Measurements from ENCODE around the gene RCE1. TPM values are rescaled to one million over a fixed set of nuclear protein-coding genes. Genes with fewer than 3 reads are reported as not detected.

Gene RCE1
- polyA plus RNA-seq, 1 experiment, result 20.1 TPM

DNA sequence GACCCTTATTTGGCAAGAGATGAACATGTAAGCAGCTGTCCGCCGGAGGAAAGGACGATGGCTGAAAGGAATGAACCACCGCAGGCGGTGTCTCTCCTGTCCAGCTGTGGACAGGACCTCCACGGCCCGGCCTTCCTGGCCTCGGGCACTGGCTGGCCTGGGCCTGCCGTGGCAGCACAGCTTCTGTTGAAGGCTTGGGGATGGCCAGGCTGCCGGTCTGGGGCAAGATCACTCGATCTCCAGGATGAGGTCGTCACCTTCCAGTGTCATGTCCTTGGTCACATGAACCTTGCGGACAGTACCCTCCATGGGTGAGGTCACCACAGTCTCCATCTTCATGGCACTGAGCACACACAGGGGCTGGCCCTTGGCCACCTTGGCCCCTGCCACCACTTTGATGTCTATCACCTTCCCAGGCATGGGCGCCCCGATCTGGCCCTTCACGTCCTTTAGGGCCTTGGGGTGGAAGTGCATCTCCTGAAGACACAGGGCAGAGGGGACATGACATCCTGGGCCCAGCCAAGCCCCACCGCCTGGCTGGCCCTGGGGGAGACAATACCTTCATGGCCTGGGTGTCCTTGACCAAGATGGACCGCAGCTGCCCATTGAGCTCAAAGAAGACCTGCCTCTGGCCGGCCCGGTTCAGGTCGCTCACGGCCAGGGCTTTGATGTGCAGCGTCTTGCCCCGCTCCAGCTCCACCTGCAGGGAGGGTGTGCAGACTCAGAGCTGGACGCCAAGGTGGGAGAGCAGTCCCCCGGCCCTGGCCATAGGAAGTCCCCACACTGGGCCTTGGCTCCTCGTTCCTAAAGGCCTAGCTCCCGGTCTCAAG lies 5.6 kb downstream of the RCE1 start:
- Histone ChIP-seq H3K27me3 (ENCODE audit: control insufficient read depth, insufficient read depth, low read length) (no peaks in the 10 kb centered on the region), H3K4me3 (ENCODE audit: low read depth, low read length) (no peak overlapping the region), H3K36me3 (ENCODE audit: control insufficient read depth, insufficient read depth, low read length) (peaks cover 27% of the 10 kb centered on the region)
- TF ChIP-seq, protein P1, sequence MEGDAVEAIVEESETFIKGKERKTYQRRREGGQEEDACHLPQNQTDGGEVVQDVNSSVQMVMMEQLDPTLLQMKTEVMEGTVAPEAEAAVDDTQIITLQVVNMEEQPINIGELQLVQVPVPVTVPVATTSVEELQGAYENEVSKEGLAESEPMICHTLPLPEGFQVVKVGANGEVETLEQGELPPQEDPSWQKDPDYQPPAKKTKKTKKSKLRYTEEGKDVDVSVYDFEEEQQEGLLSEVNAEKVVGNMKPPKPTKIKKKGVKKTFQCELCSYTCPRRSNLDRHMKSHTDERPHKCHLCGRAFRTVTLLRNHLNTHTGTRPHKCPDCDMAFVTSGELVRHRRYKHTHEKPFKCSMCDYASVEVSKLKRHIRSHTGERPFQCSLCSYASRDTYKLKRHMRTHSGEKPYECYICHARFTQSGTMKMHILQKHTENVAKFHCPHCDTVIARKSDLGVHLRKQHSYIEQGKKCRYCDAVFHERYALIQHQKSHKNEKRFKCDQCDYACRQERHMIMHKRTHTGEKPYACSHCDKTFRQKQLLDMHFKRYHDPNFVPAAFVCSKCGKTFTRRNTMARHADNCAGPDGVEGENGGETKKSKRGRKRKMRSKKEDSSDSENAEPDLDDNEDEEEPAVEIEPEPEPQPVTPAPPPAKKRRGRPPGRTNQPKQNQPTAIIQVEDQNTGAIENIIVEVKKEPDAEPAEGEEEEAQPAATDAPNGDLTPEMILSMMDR (IDR thresholded peaks at IDR 0.05; ENCODE audit: insufficient read depth, low read depth, low read length), result no peak
- ChIA-PET POLR2A (no interaction called here), CTCF (no interaction called here)
- no peak for DNase-seq (ENCODE audit: low read depth)

DNA sequence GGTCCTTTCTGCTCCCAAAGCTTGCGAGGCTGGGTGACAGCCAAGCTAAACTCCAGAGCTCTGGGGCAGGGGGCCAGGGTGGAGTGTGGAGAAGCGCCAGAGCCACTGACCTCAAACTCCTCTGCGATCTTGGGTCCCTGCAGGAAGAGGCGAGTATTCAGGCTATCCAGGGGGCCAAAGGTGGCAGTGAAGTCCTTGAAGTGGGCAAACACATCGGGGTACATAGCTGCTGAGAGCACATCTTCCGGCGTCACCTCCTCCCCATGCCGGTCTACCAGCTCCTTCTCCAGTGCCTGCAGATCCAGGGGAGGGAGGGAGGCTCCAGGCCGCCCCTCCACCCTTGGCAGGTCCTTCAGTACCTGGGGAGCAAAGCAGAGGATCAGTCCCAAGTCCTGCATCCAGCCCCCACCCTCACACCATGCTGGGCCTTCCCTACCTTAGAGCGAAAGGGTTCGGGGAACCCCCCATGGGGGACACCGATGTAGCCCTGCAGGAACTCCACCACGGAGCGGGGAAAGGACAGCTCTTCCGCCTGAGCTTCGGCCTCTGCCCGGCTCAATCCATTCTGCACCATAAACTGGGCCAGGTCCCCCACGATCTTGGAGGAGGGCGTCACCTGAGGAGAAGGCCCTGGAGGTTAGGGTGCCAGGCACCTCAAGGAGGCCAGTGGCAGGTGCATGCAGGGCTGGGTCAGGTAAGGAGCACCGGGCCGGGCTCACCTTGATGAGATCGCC lies 6.4 kb downstream of the RCE1 start:
- TF ChIP-seq, protein P1 (IDR thresholded peaks at IDR 0.05; ENCODE audit: insufficient read depth, low read depth, low read length), result no peak
- CTCF ChIA-PET, result no interaction called here
- POLR2A ChIA-PET, result no interaction called here

DNA sequence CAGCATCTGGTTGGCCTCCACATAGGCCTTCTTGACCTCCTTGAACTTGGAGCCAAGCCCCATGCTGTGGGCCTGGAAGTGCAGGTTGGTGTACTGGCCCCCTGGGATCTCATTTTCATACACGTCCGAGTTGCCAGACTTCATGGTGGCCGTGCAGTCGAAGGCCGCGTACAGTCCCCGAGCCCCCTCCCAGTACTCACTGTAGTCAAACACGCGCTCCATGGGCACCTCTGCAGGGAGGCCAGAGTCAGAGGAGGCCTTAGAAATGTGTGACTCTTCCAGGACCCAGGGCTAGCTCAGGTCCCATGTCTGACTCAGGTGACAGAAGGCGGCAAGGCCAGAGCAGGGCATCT lies 7.0 kb downstream of the RCE1 start:
- TF ChIP-seq, protein P1 (IDR thresholded peaks at IDR 0.05; ENCODE audit: insufficient read depth, low read depth, low read length), result no peak
- H3K36me3 ChIP-seq (ENCODE audit: control insufficient read depth, insufficient read depth, low read length), result peaks cover 22% of the 10 kb centered on the region
- no peak for DNase-seq (ENCODE audit: low read depth)
- CTCF ChIA-PET, result no interaction called here
- H3K4me3 ChIP-seq (ENCODE audit: low read depth, low read length), result no peak overlapping the region
- POLR2A ChIA-PET, result no interaction called here
- no peaks in the 10 kb centered on the region for H3K27me3 ChIP-seq (ENCODE audit: control insufficient read depth, insufficient read depth, low read length)

More for the DNA sequence above, 6.4 kb downstream of the RCE1 start:
- no peak overlapping the region for H3K4me3 ChIP-seq (ENCODE audit: low read depth, low read length)
- no peaks in the 10 kb centered on the region for H3K27me3 ChIP-seq (ENCODE audit: control insufficient read depth, insufficient read depth, low read length)
- peaks cover 27% of the 10 kb centered on the region for H3K36me3 ChIP-seq (ENCODE audit: control insufficient read depth, insufficient read depth, low read length)
- DNase-seq (ENCODE audit: low read depth), result no peak

DNA sequence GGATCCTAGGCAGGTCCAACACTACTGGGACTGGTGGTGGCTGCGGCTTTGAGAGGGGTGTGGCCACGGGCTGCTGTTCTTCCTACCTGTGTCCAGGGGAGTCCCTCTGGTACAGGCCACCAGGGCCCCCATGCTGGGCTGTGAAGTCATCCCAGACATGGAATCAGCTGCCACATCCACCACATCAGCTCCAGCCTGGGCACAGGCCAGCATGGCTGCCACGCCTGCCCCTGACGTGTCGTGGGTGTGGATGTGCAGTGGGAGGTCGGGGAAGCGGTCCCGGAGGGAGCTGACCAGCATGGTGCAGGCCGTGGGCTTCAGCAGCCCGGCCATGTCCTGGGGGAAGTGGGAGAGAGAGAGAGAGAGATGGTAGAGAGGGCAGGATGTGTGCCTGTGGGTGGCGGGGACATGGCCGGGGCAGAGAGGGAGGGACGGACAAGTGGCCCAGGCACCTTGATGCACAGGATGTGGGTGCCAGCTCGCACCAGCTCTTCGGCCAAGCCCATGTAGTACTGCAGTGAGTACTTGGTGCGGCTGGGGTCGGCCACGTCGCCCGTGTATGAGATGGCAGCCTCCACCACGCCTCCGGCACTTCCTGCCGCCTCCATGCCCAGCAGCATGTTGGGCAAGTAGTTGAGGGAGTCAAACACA lies 7.5 kb downstream of the RCE1 start:
- ChIA-PET POLR2A (no interaction called here), CTCF (no interaction called here)
- no peak for DNase-seq (ENCODE audit: low read depth)
- Histone ChIP-seq H3K36me3 (ENCODE audit: control insufficient read depth, insufficient read depth, low read length) (peaks cover 18% of the 10 kb centered on the region), H3K4me3 (ENCODE audit: low read depth, low read length) (no peak overlapping the region), H3K27me3 (ENCODE audit: control insufficient read depth, insufficient read depth, low read length) (no peaks in the 10 kb centered on the region)
- TF ChIP-seq, protein P1 (IDR thresholded peaks at IDR 0.05; ENCODE audit: insufficient read depth, low read depth, low read length), result no peak

DNA sequence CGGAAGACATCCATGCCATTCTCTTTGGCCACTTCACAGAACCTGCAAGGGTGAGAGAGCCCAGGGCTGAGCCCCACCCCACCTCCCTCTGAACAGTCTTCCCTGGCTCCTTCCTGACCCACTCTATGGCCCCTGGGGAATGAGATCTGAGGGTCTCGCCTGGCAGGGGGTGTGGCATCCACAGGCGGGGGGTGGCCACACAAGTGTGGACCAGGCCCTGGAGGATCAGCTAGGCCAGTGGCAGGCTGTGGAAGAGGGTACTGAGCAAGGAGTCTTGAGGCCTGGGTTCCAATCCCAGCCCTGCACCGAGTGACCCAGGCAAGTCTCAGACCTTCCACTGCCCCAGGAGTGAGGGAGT lies 8.0 kb downstream of the RCE1 start:
- ChIA-PET POLR2A (no interaction called here), CTCF (interaction anchor here (1.2 kb wide), 1 partner anchor 125 kb away, joined by 3 read pairs; no protein-coding TSS in a partner anchor)
- no peak for DNase-seq (ENCODE audit: low read depth)
- TF ChIP-seq, protein P1 (IDR thresholded peaks at IDR 0.05; ENCODE audit: insufficient read depth, low read depth, low read length), result no peak
- Histone ChIP-seq H3K36me3 (ENCODE audit: control insufficient read depth, insufficient read depth, low read length) (peaks cover 17% of the 10 kb centered on the region), H3K27me3 (ENCODE audit: control insufficient read depth, insufficient read depth, low read length) (no peaks in the 10 kb centered on the region), H3K4me3 (ENCODE audit: low read depth, low read length) (no peak overlapping the region)

All from BJ (cell line).